SK-N-SH treated with all-trans-retinoic acid at 6 μM for 48 hours (cell line): ENCODE data around the gene TMEM156.

ENCODE experiments used
- ATAC-seq: fragments of 200-7000 bp; cut with Tn5 transposase; 3 replicates; pipeline ENCODE4 v1.9.1; 2020; ENCODE audit warnings: mild to moderate bottlenecking, moderate library complexity
- ARNTL ChIP-seq: fragments of 450-650 bp; formaldehyde crosslinking; IDR thresholded peaks from 2 replicates; pipeline ENCODE4 v1.5.0; 2020; ENCODE audit warnings: low read depth, mild to moderate bottlenecking, moderate library complexity, borderline replicate concordance
- BACH2 ChIP-seq: fragments of 250-450 bp; sonication (Bioruptor Pico); IDR thresholded peaks from 2 replicates; pipeline ENCODE4 v1.9.0; 2021; ENCODE audit warnings: mild to moderate bottlenecking, borderline replicate concordance
- CSDC2 ChIP-seq: fragments of 250-450 bp; sonication (Bioruptor Pico); IDR thresholded peaks from 2 replicates; pipeline ENCODE4 v1.5.0; 2020; ENCODE audit warnings: mild to moderate bottlenecking, moderate library complexity
- ESRRG ChIP-seq: fragments of 250-450 bp; sonication (Bioruptor Pico); IDR thresholded peaks from 2 replicates; pipeline ENCODE4 v1.6.1; 2021; ENCODE audit warnings: mild to moderate bottlenecking
- GLIS3 ChIP-seq: fragments of 250-450 bp; sonication (Bioruptor Pico); IDR thresholded peaks from 2 replicates; pipeline ENCODE4 v1.5.0; 2020; ENCODE audit warnings: mild to moderate bottlenecking, moderate library complexity
- ISL1 ChIP-seq: fragments of 250-450 bp; sonication (Bioruptor Pico); IDR thresholded peaks from 2 replicates; pipeline ENCODE4 v2.1.2; 2022; ENCODE audit warnings: mild to moderate bottlenecking, moderate library complexity
- OSR1 ChIP-seq: fragments of 250-450 bp; sonication (Bioruptor Pico); IDR thresholded peaks from 2 replicates; pipeline ENCODE4 v1.8.0; 2022; ENCODE audit warnings: moderate library complexity, mild to moderate bottlenecking, inconsistent platforms
- POU6F1 ChIP-seq: fragments of 250-450 bp; sonication (Bioruptor Pico); IDR thresholded peaks from 2 replicates; pipeline ENCODE4 v1.8.0; 2021; ENCODE audit warnings: low read depth, mild to moderate bottlenecking, moderate library complexity, borderline replicate concordance
- PPARA ChIP-seq: fragments of 250-450 bp; sonication (Bioruptor Pico); IDR thresholded peaks from 2 replicates; pipeline ENCODE4 v1.5.0; 2020; ENCODE audit warnings: mild to moderate bottlenecking, borderline replicate concordance
- RARB ChIP-seq: fragments of 250-450 bp; sonication (Bioruptor Pico); IDR thresholded peaks from 2 replicates; pipeline ENCODE4 v1.8.0; 2021; ENCODE audit warnings: mild to moderate bottlenecking, moderate library complexity
- SNAI2 ChIP-seq: fragments of 250-450 bp; sonication (Bioruptor Pico); IDR thresholded peaks from 2 replicates; pipeline ENCODE4 v1.5.0; 2020; ENCODE audit warnings: mild to moderate bottlenecking, moderate library complexity
- TCF4 ChIP-seq: fragments of 250-450 bp; sonication (Bioruptor Pico); IDR thresholded peaks from 2 replicates; pipeline ENCODE4 v1.8.0; 2021; ENCODE audit warnings: mild to moderate bottlenecking, moderate library complexity, borderline replicate concordance
- TOX ChIP-seq: fragments of 250-450 bp; sonication (Bioruptor Pico); IDR thresholded peaks from 2 replicates; pipeline ENCODE4 v1.8.0; 2021; ENCODE audit warnings: mild to moderate bottlenecking, moderate library complexity, borderline replicate concordance
- TSHZ2 ChIP-seq: fragments of 250-450 bp; sonication (Bioruptor Pico); IDR thresholded peaks from 2 replicates; pipeline ENCODE4 v1.5.0; 2020; ENCODE audit warnings: mild to moderate bottlenecking, moderate library complexity
- ZC3H10 ChIP-seq: fragments of 250-450 bp; sonication (Bioruptor Pico); IDR thresholded peaks from 2 replicates; pipeline ENCODE4 v1.5.1; 2021; ENCODE audit warnings: mild to moderate bottlenecking, moderate library complexity
- ZFP3 ChIP-seq: fragments of 250-450 bp; sonication (Bioruptor Pico); IDR thresholded peaks from 2 replicates; pipeline ENCODE4 v1.5.0; 2020; ENCODE audit warnings: mild to moderate bottlenecking, moderate library complexity
- ZFP30 ChIP-seq: fragments of 450-650 bp; formaldehyde crosslinking; IDR thresholded peaks from 2 replicates; pipeline ENCODE4 v1.5.0; 2022; ENCODE audit warnings: mild to moderate bottlenecking, moderate library complexity
- ZNF565 ChIP-seq: fragments of 450-650 bp; formaldehyde crosslinking; conservative IDR thresholded peaks from 2 replicates; pipeline ENCODE4 v1.5.0; 2020; ENCODE audit warnings: low read depth, mild to moderate bottlenecking, moderate library complexity
- ZNF70 ChIP-seq: fragments of 450-650 bp; formaldehyde crosslinking; IDR thresholded peaks from 2 replicates; pipeline ENCODE4 v1.5.0; 2020; ENCODE audit warnings: mild to moderate bottlenecking, moderate library complexity
- ZNF8 ChIP-seq: fragments of 450-650 bp; formaldehyde crosslinking; IDR thresholded peaks from 2 replicates; pipeline ENCODE4 v1.5.0; 2020; ENCODE audit warnings: mild to moderate bottlenecking, moderate library complexity
- TF ChIP-seq, protein P1 (sequence below): fragments of 250-450 bp; sonication (Bioruptor Pico); IDR thresholded peaks from 2 replicates; pipeline ENCODE4 v1.8.0; 2020; ENCODE audit warnings: mild to moderate bottlenecking, moderate library complexity, borderline replicate concordance
- TF ChIP-seq, protein P2 (sequence below): fragments of 250-450 bp; sonication (Bioruptor Pico); IDR thresholded peaks from 2 replicates; pipeline ENCODE4 v1.5.1; 2021; ENCODE audit warnings: mild to moderate bottlenecking, moderate library complexity
- TF ChIP-seq, protein P3 (sequence below): fragments of 250-450 bp; sonication (Bioruptor Pico); IDR thresholded peaks from 2 replicates; pipeline ENCODE4 v1.5.1; 2020; ENCODE audit warnings: low read depth, mild to moderate bottlenecking, moderate library complexity

TMEM156 gene

GRCh38 chr4:38982361-38983095 lies 49.7 kb downstream of the TMEM156 start (continued):
- TF ChIP-seq, protein P1, sequence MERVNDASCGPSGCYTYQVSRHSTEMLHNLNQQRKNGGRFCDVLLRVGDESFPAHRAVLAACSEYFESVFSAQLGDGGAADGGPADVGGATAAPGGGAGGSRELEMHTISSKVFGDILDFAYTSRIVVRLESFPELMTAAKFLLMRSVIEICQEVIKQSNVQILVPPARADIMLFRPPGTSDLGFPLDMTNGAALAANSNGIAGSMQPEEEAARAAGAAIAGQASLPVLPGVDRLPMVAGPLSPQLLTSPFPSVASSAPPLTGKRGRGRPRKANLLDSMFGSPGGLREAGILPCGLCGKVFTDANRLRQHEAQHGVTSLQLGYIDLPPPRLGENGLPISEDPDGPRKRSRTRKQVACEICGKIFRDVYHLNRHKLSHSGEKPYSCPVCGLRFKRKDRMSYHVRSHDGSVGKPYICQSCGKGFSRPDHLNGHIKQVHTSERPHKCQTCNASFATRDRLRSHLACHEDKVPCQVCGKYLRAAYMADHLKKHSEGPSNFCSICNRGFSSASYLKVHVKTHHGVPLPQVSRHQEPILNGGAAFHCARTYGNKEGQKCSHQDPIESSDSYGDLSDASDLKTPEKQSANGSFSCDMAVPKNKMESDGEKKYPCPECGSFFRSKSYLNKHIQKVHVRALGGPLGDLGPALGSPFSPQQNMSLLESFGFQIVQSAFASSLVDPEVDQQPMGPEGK (CRISPR knock-in tag): no peak
- TF ChIP-seq ZNF8 (CRISPR knock-in tag) (no peak), ARNTL (CRISPR knock-in tag) (no peak), PPARA (CRISPR knock-in tag) (no peak), ZFP3 (CRISPR knock-in tag) (no peak)
- TF ChIP-seq, protein P2, sequence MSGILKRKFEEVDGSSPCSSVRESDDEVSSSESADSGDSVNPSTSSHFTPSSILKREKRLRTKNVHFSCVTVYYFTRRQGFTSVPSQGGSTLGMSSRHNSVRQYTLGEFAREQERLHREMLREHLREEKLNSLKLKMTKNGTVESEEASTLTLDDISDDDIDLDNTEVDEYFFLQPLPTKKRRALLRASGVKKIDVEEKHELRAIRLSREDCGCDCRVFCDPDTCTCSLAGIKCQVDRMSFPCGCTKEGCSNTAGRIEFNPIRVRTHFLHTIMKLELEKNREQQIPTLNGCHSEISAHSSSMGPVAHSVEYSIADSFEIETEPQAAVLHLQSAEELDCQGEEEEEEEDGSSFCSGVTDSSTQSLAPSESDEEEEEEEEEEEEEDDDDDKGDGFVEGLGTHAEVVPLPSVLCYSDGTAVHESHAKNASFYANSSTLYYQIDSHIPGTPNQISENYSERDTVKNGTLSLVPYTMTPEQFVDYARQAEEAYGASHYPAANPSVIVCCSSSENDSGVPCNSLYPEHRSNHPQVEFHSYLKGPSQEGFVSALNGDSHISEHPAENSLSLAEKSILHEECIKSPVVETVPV: no peak

DNA sequence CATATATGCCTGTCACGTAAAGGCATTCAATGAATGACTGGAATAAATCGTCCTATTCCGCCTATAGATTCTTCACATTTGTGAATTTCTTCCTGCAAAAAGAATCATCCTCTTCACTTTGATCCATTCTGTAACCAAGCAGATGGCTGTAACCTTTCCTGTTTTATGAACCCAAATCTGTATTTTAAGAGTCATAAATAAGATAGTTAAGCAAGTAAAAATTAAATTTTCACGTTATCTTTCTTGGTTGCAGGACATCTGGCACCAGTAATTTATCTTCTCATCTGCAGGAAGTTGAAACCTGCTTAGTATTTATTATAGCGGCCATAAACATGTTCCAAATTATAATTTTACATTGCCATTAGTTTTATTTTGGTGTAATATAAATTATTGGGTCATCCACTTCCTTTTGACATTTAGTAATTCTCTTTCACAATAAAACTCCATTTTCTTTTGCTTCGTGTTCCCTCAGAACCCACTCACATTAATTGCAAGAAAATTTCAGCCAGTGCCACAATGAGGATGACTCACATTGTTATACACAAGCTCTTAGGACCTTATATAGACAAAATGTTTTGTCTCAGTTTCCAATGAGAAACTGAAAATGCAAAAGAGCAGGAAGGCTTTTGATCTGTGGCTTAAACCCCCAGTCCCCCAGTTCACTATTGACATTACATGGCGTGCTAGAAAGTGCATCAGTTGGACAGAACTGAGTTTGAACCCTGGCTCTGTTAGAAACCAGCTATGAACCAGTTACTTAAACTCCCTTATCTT lies 51.1 kb downstream of the TMEM156 start:
- TF ChIP-seq CSDC2 (CRISPR knock-in tag) (no peak), ISL1 (peak; percentile 86), ZFP30 (CRISPR knock-in tag) (no peak), POU6F1 (CRISPR knock-in tag) (no peak; the same call in 1 of the 2 replicates), PPARA (CRISPR knock-in tag) (no peak), SNAI2 (peak; percentile 91; the same call in 1 of the 2 replicates), RARB (CRISPR knock-in tag) (no peak), OSR1 (CRISPR knock-in tag) (no peak), ZC3H10 (CRISPR knock-in tag) (no peak), TSHZ2 (CRISPR knock-in tag) (peak; percentile 94; the same call in 1 of the 2 replicates), ZNF8 (CRISPR knock-in tag) (0 out of 2 replicates have a peak, but pooled peaks have one; percentile 34), BACH2 (CRISPR knock-in tag) (0 out of 2 replicates have a peak, but pooled peaks have one; percentile 7), ARNTL (CRISPR knock-in tag) (no peak), TOX (CRISPR knock-in tag) (no peak), GLIS3 (peak; percentile 41; the same call in 1 of the 2 replicates), ESRRG (CRISPR knock-in tag) (peak; percentile 69; the same call in 1 of the 2 replicates), ZFP3 (CRISPR knock-in tag) (no peak), ZNF70 (CRISPR knock-in tag) (no peak), ZNF565 (CRISPR knock-in tag) (no peak), TCF4 (CRISPR knock-in tag) (peak; percentile 100)
- TF ChIP-seq, protein P3, sequence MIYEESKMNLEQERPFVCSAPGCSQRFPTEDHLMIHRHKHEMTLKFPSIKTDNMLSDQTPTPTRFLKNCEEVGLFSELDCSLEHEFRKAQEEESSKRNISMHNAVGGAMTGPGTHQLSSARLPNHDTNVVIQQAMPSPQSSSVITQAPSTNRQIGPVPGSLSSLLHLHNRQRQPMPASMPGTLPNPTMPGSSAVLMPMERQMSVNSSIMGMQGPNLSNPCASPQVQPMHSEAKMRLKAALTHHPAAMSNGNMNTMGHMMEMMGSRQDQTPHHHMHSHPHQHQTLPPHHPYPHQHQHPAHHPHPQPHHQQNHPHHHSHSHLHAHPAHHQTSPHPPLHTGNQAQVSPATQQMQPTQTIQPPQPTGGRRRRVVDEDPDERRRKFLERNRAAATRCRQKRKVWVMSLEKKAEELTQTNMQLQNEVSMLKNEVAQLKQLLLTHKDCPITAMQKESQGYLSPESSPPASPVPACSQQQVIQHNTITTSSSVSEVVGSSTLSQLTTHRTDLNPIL (CRISPR knock-in tag): peak; percentile 61
- TF ChIP-seq, protein P2: peak; percentile 86; the same call in 1 of the 2 replicates
- TF ChIP-seq, protein P1 (CRISPR knock-in tag): no peak
- TF ChIP-seq, all 23 proteins: peak for 10

More for the DNA sequence above, 51.1 kb downstream of the TMEM156 start:
- ATAC-seq: peak; percentile 84
